Skeletal muscle satellite cell (primary cell): ENCODE data around the gene CXCL6.

Experiments used
- H3K27me3 ChIP-seq: 2 replicates; pipeline ENCODE4 v1.7.0; 2013; ENCODE audit warnings: low read length; ENCODE audit not compliant: control insufficient read depth, insufficient read depth
- H3K36me3 ChIP-seq: 2 replicates; pipeline ENCODE4 v1.7.0; 2013; ENCODE audit warnings: mild to moderate bottlenecking, control low read depth, low read length; ENCODE audit not compliant: insufficient read depth
- H3K4me1 ChIP-seq: 2 replicates; pipeline ENCODE4 v1.7.0; 2013; ENCODE audit warnings: low read length; ENCODE audit not compliant: control insufficient read depth, insufficient read depth
- H3K4me2 ChIP-seq: 2 replicates; pipeline ENCODE4 v1.7.0; 2013; ENCODE audit warnings: mild to moderate bottlenecking, low read length
- H3K4me3 ChIP-seq: 2 replicates; pipeline ENCODE4 v1.7.0; 2013; ENCODE audit warnings: low read length
- H3K9ac ChIP-seq: 2 replicates; pipeline ENCODE4 v1.7.0; 2013; ENCODE audit warnings: mild to moderate bottlenecking, low read depth, low read length, moderate library complexity
- H3K9me3 ChIP-seq: replicated peaks from 2 replicates; pipeline ENCODE4 v1.7.0; 2013; ENCODE audit warnings: mild to moderate bottlenecking, control low read depth, low read length

The CXCL6 gene

GRCh38 chr4:73821325-73821724 is 15.2 kb upstream of the CXCL6 start:
- Histone ChIP-seq H3K4me2 (no peak overlapping the region), H3K27me3 (no peaks in the 10 kb centered on the region), H3K4me3 (no peak overlapping the region), H3K9ac (no peak overlapping the region), H3K36me3 (no peaks in the 10 kb centered on the region), H3K9me3 (peaks cover 3% of the 10 kb centered on the region), H3K4me1 (peaks cover 15% of the 10 kb centered on the region)

DNA sequence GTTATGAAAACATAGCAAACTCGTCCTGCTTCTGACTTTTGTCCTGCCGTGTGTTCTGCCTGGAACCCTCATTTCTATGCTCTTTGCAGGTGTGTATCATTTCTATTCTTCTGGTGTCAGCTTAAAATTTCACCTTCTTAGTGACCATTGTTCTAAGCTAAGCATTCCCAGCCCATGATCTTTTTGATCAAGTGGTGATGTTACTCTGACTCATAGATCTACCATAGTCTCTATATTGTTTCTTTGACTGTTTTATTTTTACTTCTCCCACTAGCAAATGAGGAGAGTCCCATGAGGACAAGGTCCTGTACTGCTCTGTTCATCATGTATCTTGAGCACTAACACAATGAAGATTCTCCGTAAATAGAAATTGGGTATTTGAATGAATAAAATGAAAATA is 14.1 kb upstream of the CXCL6 start:
- no peak overlapping the region for H3K4me2 ChIP-seq
- H3K36me3 ChIP-seq = no peaks in the 10 kb centered on the region
- no peaks in the 10 kb centered on the region for H3K27me3 ChIP-seq
- peaks cover 4% of the 10 kb centered on the region for H3K4me1 ChIP-seq
- H3K4me3 ChIP-seq = no peak overlapping the region
- peaks cover 3% of the 10 kb centered on the region for H3K9me3 ChIP-seq
- H3K9ac ChIP-seq = no peak overlapping the region

DNA sequence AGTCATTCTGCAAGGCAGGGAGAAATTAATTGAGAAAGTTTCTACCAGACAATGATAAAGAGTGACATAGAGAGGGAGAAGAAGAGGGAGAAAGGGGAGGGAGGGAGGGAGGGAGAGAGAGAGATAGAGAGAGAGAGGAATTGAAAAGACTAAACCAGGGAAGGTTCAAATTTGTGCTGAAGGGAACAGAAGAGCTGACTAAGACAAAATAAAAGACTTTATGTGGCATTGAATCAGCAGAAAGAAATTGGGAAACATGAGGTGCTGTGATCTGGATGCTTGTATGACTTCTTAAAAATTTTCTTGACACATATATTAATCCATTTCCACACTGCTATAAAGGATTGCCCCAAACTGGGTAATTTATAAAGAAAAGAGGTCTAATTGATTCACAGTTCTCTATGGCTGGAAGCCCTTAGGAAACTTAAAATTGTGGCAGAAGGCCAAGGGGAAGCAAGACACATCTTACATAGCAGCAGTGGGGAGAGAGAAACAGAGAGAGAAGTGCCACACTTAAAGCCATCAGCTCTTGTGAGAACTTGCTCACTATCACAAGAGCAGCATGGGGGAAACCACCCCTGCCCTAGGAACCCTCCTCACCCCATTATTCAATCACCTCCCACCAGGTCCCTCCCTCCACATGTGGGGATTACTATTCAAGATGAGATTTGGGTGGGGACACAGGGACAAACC is 13.5 kb upstream of the CXCL6 start:
- Histone ChIP-seq H3K4me3 (no peak overlapping the region), H3K27me3 (no peaks in the 10 kb centered on the region), H3K4me1 (peaks cover 2% of the 10 kb centered on the region), H3K9ac (no peak overlapping the region), H3K9me3 (peaks cover 3% of the 10 kb centered on the region), H3K4me2 (no peak overlapping the region), H3K36me3 (no peaks in the 10 kb centered on the region)

- H3K4me1 ChIP-seq = peaks cover 6% of the 10 kb centered on the region
- H3K27me3 ChIP-seq = no peaks in the 10 kb centered on the region
- H3K4me3 ChIP-seq = no peak overlapping the region
- H3K36me3 ChIP-seq = no peaks in the 10 kb centered on the region
- H3K4me2 ChIP-seq = no peak overlapping the region
- H3K9ac ChIP-seq = no peak overlapping the region
- H3K9me3 ChIP-seq = peaks cover 3% of the 10 kb centered on the region
Measured at GRCh38 chr4:73823760-73824159, 12.7 kb upstream of the CXCL6 start.

GRCh38 chr4:73828956-73829355 is 7.5 kb upstream of the CXCL6 start:
- H3K27me3 ChIP-seq = no peaks in the 10 kb centered on the region

GRCh38 chr4:73831569-73831968 is 4.9 kb upstream of the CXCL6 start:
- peaks cover 25% of the 10 kb centered on the region for H3K4me1 ChIP-seq
- H3K4me2 ChIP-seq = no peak overlapping the region
- H3K4me3 ChIP-seq = no peak overlapping the region

More at GRCh38 chr4:73828956-73829355, 7.5 kb upstream of the CXCL6 start:
- Histone ChIP-seq H3K36me3 (no peaks in the 10 kb centered on the region), H3K4me2 (no peak overlapping the region), H3K4me1 (peaks cover 23% of the 10 kb centered on the region), H3K9ac (no peak overlapping the region), H3K9me3 (no peaks in the 10 kb centered on the region), H3K4me3 (no peak overlapping the region)

GRCh38 chr4:73832651-73833237 is 3.7 kb upstream of the CXCL6 start:
- no peaks in the 10 kb centered on the region for H3K36me3 ChIP-seq
- no peak overlapping the region for H3K9ac ChIP-seq
- no peak overlapping the region for H3K4me3 ChIP-seq
- no peak overlapping the region for H3K4me2 ChIP-seq
- no peaks in the 10 kb centered on the region for H3K9me3 ChIP-seq
- no peaks in the 10 kb centered on the region for H3K27me3 ChIP-seq
- peaks cover 35% of the 10 kb centered on the region for H3K4me1 ChIP-seq

More at GRCh38 chr4:73831569-73831968, 4.9 kb upstream of the CXCL6 start:
- no peaks in the 10 kb centered on the region for H3K36me3 ChIP-seq
- no peak overlapping the region for H3K9ac ChIP-seq
- no peaks in the 10 kb centered on the region for H3K27me3 ChIP-seq
- H3K9me3 ChIP-seq = no peaks in the 10 kb centered on the region

DNA sequence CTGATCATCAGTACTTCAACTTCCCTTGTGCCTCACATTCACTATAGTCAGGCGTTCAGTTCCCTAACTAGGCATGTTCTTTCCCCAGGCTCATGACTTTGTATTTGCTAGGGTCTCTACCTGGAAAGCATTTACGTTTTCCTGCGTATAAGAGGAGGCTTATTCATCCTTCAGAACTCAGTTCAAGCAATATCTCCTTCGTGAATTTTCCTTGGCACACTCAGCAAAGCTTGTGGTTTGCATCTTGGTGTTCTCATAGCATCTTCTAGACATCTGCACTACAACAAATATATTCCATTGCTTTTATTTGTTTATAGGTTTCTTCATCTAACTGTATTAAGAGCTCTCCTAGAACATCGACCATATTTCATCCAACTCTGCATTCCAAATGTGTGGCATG is 2.6 kb downstream of the CXCL6 start:
- no peak overlapping the region for H3K4me3 ChIP-seq
- H3K4me1 ChIP-seq = peaks cover 34% of the 10 kb centered on the region
- H3K9ac ChIP-seq = no peak overlapping the region
- H3K36me3 ChIP-seq = no peaks in the 10 kb centered on the region
- no peaks in the 10 kb centered on the region for H3K9me3 ChIP-seq
- no peak overlapping the region for H3K4me2 ChIP-seq
- H3K27me3 ChIP-seq = no peaks in the 10 kb centered on the region

DNA sequence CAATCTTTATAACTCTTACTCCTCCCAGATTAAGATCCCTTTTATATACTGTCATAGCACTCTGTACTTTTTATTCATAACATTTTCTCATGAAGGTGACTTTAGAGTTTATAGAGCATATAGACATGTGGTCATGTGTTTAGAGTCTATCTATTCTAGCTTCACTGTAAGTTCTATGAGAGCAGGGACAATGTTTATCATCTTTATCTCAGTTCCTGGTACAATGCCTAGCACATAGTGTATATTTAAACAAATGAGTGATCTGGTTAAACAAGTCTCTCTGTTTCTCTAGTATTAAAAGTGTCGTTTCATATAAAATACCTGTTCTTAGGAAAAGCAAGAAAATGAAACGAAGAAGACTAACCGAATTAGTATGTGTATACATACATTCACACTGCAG is 3.2 kb downstream of the CXCL6 start:
- peaks cover 39% of the 10 kb centered on the region for H3K4me1 ChIP-seq
- H3K9me3 ChIP-seq = no peaks in the 10 kb centered on the region
- H3K4me3 ChIP-seq = no peak overlapping the region
- H3K27me3 ChIP-seq = no peaks in the 10 kb centered on the region
- no peak overlapping the region for H3K4me2 ChIP-seq
- no peaks in the 10 kb centered on the region for H3K36me3 ChIP-seq
- no peak overlapping the region for H3K9ac ChIP-seq

GRCh38 chr4:73841243-73841925 is 4.9 kb downstream of the CXCL6 start:
- no peaks in the 10 kb centered on the region for H3K36me3 ChIP-seq
- no peaks in the 10 kb centered on the region for H3K27me3 ChIP-seq
- no peak overlapping the region for H3K9ac ChIP-seq
- H3K4me1 ChIP-seq = peaks cover 41% of the 10 kb centered on the region
- H3K4me3 ChIP-seq = no peak overlapping the region
- H3K9me3 ChIP-seq = no peaks in the 10 kb centered on the region
- no peak overlapping the region for H3K4me2 ChIP-seq

DNA sequence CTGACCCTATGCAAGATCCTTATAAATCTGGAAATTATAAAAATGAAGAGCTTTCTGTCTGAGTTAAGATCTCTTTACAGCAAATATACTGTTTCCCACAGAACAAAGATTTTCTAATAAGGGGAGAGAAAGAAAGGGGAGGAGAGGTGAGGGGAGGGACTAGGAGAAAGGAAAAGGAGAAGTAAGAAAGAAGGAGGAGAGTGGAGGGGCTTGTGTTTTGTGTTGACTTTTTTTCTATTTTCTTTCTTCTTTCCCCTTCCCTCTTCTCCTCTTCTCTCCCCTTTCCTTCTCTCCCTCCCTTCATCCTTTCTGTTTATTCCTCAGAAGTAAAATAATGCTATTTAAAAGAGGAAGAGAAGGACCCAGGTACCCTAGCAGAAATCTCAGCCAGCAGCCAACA is 6.2 kb downstream of the CXCL6 start:
- Histone ChIP-seq H3K4me1 (peaks cover 30% of the 10 kb centered on the region), H3K9ac (no peak overlapping the region), H3K4me3 (no peak overlapping the region), H3K36me3 (no peaks in the 10 kb centered on the region), H3K9me3 (no peaks in the 10 kb centered on the region), H3K27me3 (no peaks in the 10 kb centered on the region), H3K4me2 (no peak overlapping the region)
